Inferior parietal cortex (tissue), 1 donor: ENCODE measurements around the gene TMPRSS13.

Experiments
- DNase-seq: peaks from one replicate; pipeline ENCODE4 v3.0.0-alpha.2; 2016; ENCODE audit errors: extremely low spot score

The TMPRSS13 gene

DNA sequence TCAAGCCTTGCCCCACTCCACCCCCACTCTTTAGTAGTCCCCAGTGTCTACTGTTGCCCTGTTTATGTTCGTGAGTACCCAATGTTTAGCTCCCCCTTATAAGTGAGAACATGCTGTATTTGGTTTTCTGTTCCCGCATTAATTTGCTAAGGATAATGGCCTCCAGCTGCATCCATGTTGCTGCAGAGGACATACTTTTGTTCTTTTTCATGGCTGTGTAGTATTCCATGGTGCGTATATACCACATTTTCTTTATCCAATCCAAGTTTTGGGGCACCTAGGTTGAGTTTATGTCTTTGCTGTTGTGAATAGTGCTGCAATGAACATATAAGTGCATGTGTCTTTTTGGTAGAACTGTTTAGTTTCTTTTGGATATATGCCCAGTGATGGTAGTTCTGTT is 36.6 kb downstream of the TMPRSS13 start:
- DNase-seq: no peak

DNA sequence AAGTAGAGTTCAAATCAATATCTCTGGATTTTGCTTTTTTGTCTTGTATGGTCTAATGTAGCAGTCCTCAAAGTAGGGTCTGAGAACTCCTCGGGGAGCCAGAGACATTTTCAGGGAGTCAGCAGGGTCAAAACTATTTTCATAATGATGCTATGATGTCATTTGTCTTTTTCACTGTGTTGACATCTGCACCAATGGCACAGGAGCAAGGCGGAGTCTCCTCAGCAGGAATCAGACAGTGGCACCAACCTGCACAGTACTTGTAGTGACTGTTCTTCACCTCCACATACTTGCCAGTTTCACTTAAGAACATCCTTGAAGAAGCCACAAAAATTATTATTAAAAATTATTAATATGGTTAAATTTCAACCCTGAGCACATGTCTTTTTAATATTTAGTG is 37.8 kb downstream of the TMPRSS13 start:
- DNase-seq: no peak

DNA sequence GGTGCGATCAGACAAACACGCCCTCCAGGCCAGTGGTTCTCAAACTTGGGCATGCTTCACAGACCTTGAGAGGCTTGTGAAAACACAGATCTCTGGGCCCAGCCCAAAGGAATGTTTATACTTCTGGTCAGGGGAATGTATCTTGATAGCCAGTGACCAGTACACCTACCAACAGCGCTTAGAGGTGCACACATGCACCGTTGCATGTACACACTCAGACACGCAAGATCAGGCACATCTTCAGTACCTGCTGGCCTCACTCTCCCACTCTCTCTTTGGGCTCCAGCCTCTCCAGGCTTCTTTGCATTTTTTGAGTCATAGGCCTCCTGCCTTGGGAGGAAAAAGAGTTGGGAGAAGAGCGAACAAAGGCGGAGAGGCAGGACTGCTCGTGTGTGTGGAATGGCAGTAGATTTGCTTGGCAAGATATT is 41.0 kb downstream of the TMPRSS13 start:
- no peak for DNase-seq

DNA sequence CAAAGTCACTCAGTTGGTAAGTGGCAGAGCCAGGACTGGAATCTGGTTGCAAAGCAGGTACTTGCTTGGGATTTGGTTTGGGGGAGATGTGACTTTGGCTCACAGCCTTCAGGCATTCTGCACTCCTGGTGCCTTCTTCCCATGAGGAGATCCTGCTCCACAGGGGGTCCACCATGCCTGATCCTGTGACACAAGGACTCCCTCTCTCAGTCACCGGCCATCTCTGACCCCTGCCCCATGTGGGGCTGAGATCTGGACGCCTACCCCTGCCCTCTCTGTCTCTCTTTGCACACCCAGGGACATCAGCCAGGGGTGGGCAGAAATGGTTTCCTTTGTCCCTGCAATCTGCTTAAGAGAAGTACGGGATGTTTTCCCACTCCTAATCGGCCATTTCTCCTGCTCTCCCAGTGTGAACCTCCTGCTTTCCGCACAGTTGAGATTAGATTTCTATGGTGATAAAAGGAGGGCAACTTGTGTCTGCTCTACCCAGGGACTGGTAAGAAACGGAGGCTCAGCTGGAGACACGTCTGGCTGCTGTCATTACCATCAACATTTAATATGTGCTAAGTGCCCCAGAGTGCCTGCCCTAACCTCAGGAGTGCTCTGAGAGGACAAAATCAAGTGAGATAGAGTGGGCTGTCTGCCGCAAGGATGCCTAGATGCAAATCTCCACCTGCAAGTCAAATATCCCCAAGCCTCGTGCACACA is 41.6 kb downstream of the TMPRSS13 start:
- DNase-seq: no peak

DNA sequence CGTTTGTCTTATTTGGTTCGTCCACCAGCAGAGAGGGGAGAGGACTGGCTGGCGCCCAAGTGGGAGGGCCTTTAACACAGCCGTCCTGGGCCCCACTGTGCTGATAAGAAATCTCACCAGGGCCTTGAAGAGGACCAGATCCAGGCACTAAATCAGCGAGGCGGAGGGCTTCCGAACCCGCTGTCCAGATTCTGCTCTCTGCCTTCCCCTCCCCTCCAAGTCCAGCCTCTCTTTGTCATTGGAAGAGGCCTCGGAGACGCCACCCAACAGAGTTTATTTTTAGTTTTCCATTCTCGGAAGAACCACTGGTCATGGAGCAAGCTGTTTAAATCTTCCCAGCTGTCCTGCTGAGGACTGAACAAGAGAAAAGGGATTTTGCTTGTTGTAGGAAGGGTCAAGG is 43.4 kb downstream of the TMPRSS13 start:
- DNase-seq: no peak

DNA sequence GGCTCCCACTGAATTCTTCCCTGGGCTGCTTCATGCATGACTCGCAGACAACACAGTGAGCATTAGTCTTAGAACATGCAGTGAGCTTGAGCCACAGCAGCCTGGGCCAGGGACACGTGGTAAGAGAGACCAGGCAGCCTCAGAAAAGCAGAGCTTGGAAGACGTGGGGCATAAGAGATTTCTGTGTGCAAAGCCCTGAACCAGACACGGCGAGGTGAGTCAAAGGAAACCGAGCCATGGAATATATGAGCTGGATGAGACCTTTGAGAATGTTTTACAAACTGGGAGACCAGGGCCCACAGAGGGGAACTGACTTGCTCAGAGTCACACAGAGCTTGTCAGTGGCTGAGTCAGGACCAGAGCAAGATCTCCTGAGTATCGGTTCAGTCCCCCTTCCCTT is 44.2 kb downstream of the TMPRSS13 start:
- DNase-seq: no peak

DNA sequence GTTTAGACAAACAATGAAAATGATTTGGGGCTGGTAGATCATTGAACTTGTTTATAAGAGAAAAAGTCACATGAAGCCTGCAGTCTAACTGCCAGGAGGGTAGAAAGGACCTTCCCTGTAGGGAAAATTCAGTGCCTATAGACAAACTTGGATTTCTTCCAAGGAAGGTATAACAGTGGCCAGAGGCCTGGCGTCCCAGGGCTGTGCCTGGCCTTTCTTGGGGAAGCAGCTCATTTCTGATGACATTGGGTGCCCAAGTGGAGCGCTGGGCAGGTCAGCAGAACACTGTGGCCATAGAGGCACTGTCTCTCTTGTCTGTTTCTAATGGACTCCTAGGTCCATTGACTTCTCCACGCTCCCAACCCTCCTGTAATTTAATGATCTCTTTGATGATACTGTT is 46.1 kb downstream of the TMPRSS13 start:
- DNase-seq: no peak

DNA sequence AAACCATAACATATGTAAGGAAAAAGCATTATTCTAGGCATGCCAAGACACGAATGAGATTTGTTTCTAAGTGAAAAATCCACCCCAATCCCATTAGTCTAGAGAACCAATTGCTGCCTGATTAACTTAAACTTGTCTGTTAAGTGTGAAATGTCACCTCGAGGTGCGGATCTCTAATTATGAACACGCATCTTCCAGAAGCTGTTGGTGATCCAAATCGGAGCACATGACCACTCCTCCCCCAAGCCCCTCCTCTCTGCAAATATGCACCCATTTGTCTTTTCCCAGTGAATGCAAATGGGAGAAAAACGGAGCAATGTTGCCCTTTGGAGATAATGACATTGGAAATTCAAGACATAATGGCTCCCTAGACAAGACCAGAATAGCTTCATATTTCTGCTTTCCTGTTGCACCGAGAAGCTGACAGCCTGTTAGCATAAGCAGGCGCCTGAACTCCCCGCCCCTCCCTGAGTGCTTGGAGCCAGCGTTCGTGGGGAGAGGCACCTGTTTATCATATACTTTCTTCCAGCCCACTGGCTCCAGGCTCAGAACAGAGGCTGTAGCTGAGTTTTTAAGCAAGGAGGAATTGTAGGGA is 46.8 kb downstream of the TMPRSS13 start:
- DNase-seq: no peak

DNA sequence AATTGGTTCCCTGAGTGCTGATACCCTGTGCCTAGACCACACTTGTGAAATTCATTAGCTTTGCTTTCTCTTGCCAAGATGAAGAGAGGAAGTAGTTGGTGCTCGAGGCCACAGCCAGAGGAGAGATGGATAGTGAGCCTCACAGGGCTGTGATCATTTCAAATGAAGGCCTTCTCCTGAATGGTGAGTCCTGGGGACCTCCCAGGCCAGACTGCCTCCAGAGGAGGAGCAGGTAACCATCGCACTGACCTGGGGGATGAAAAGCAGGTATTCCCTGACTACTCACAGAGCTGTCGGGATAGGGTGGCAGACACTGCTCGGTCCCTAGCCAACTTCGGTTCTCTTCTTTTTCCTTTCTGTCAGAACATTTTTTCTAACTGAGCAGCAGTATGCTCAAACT is 48.0 kb downstream of the TMPRSS13 start:
- no peak for DNase-seq

DNA sequence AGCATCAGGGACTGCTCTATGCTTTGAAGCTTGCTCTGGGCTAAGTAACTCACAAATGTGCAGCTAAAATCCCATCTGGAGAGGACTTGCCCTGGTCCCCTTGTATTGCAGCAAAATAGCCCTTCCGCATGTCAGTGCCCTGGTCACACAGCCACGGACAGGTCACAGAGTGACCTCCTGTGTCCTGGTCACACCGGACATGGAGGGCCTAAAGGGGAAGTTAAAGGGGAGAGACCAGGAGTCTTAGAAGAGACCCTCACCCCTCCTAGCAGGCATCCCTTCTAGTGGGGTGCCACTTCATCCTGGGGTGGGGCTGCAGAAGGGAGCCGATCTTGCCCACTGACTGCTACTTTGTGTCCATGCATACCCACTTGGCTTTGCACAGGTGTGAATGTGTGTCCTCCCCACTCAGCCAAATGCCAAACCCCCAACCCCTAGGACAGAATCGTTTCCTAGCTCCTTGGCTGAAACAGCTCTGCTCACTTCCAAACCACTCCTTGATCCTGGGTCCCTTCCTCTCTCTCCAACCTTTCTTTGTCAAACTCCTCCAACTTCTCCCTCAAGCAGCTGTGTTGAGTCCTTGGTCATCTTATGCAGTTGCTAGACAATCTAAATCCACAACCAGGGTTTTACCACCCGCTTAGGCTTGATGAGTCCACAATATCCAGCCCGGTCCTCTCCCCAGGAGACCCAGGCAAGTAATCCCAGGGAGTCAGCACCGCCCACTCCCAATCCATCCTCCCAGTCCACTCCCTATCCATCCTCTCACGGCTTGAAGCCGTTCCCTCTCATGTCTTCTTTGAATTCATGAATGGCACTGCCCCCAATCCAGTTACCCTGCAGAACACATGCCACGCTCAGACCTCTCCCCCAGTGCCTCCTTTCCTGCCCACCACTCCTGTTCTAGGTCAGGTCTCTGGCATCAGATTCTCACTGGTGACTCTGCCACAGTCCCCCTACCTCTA is 49.4 kb downstream of the TMPRSS13 start:
- no peak for DNase-seq

DNA sequence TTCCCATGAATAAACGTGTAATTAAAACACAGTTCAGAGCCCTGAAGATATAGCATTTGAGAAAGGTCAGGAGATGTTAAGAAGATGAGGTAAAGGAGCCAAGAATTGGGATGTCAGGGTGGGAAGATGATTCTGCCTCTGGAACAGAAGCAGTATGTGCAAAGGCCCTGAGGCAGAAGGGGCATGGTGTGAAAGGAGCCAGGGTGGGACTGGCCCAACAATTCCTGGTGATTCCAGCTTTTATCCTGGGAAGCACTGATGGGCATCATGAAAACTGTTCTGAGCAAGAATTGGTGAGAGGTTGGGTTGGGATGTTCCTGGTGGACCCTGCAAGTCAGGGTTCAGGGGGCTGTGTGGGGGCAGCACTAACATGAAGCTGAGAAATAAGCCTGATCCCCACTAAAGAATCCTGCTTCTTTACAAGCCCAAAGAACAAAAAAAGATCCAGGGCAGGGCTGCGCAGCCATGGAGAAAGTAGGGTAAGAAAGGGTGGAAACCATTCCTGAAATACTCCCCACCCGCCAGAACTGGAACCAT is 50.2 kb downstream of the TMPRSS13 start:
- no peak for DNase-seq

DNA sequence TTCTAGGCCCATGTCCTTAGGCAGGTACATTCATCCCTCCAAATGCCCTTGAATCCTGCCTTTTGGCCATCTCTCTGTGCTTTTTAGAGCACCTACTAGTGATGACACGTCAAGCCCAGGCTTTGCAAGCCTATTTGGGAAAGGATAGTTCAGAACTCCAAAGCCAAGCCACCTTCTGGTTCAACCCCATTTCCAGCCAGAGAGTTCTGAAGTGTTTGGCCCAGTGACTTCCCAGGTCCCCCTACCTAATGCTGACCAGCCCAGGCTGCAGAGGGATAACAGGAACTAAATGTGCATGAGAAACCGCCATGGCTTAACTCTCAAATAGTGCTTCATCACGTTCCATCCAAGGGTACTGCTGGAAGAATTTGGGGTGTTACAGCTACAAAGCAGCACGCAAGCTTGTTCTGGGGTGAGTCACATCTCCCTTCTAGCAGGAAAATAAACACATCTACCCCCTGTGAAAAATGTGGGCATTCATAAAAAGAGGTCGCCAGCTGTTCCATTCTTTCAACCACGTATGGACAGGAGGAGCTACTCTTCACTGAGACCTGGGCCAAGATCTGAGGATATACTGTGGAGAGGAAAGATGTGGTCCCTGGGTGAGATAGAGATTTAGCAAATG is 50.8 kb downstream of the TMPRSS13 start:
- no peak for DNase-seq

DNA sequence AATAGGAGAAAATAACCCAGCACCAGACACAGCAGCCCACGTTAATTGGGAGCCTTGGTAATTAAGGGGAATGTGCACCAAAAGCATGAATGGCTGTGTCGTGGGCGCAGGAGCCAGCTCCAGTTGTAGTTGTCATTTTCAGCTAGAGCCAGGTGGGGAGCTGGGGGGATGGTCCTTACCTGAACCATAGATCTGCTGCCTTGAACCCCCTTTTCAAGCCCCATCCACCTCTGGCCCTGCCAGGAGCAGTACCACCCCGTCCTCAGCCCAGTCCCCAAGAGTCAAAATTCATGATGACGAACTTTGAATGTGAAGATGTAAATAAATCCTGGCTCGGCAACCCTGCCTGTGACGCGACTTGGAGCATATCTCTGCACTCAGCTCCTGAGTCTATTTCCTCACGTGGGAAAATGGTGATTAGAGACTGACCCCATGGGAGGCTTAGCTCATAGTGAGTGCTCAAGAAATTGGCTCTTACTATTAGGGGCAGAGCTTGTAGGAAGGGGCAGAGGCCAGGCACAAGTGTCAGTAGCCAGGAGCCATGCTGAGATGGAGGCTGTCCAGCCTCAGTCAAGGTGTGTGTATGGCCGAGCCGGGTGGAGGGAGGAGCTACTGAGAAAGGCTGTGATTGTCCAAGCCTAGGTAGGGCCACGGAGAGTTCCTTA is 52.0 kb downstream of the TMPRSS13 start:
- DNase-seq: no peak

DNA sequence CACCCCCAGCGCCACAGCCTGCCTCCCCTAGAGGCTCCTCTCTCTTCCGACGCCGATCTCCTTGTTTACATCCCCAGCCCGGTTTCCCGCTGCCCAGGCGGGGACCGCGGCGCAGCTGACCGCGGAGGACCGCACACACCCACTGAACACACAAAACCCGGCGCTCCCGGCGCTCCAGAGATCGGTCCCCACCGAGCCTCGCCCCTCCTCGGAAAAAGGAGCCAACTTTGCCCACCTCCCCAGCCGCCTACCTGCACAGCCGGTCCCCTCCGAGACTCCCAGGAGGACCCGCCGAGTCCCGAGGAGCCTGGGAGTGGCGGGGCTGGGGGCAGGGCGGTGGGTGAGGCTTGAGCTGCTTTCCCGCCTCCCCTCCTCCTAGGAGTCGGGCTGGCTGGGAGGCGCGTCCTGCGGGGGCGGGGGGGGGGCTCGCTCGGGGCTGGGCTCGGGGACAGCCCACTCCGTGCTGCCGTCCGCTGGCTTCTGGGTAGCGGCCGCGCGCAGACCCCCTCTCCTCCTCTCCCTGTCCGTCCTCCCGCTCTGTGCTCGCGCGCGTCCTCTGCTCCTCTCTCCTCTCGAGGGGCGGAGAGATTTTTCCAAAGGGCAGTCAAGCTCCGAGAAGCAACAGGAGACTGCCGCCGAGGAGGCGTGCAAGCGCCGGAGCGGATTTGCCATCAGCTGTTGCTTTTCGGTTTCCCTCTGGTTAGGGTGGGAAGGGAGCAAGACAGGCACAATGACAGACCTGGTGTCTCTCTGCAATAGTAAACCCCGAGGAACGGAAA is 52.7 kb downstream of the TMPRSS13 start, which contains the start of gene FXYD6:
Gene FXYD6 (minus strand): TSS at position 318 of the 779 bp plus-strand sequence. CDS start 33,882 bp downstream, outside the sequence.
- no peak for DNase-seq

DNA sequence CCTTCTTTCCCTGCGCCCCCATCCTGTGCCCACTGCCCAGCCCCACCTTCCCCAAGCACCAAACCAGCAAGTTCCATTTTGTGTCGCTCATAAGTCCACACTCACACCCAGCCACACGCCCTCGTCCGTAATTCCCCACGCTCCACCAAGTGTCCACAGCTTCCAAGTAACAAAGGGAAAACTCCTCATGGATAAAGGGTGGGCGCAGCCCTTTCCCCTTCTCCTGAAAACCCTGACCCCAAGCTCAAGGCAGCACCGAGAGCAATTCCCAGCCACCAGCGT is 53.2 kb downstream of the TMPRSS13 start:
- no peak for DNase-seq

DNA sequence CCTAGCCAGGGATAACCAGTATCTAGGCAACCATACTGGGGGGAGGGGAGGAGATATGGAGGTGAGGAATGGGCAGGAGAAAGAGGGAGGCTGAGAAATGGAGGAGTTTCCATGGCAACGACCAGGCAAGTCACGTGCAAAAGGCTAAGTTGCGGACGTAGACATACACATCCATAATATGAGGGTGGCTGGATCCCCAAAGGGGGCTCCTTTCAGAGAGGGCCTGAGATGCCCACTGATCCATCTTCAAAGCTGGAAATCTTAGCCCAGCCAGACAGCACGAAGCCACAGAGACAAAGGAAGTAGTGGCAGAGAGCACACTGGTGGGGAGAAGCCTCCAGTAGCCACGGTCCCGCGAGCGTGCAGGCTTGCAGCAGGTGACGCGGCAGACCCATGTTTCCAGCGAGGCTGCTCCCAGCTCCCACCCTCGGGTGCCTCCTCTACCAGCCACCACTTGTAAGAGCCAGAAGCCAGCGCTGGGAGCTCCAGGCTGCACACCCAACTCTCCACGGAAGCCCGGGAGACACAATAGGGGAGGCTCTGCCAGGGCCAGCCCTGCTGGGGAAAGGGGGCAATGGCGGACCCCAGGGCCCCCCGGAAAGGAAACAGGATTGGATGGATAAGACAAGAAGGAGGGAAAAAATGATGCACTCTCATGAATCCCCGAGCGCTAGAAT is 53.7 kb downstream of the TMPRSS13 start:
- DNase-seq: no peak

DNA sequence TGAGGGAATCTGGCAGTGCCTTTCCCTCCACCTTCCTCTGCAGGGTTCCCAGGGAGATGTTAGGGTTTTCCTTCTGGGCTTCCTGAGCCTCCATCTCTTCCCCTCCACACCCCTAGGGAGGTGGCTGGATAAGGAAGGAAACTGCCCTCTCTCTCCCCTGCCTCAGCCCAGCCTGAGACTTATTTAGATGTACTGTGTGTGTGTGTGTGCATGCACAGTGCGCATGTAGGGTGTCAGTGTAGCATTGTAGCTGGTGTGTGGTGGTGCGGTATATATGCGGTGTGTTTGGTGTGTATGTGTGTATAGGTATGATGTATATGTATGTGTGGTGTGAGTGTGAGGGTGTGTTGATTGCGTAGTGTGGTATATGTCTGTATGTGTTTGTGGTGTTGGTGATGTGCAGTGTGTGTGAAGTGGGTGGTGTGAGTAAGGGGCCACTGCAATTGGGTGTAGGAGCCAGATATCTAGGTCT is 54.3 kb downstream of the TMPRSS13 start:
- no peak for DNase-seq

DNA sequence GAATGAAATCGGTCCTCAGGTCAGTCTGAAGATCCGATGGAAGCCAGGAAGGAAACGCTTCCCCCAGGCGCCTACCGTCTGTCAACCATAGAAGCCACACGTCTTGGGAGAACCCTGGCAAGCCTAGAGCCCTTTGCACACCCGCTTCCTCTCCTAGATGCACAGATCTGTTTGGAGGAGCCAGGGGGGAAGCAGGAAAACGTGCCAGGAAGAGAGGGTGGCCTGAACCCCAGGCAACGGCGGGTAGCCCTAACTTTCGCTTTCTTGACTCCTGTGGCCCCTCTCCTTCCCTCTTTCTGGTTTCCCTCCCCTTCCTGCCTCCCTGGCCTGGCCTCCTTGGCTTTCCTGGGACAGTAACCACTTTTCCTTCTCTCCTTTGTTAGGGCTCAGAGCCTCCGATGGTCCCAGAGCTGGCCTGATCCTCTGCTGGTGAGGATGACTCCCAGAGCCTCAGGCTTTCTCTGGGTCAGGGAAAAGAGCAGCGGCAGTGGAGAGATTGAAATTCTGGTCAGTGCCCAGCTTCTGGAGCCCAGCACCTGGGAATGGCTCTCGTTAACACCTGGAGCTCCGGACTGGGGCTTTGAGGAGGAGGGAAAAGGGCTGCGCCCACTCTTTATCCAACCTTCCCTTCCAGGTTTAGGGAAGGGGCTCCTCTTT is 54.8 kb downstream of the TMPRSS13 start:
- no peak for DNase-seq

DNA sequence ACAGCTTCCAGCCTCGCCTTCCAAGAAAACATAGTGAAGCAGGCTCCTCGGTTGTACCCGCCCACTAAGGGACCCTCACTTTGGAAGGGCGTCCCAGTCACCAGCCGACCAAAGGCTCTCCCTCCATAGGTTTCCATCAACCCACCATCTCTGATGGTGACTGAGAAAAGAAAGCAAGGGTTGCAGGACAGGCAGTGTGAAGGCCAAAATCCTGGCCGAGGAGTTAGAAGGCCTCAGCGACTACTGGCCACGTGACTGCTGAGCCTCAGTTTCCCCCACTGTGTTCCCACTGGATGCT is 55.4 kb downstream of the TMPRSS13 start:
- DNase-seq: no peak
